ENCODE measurements around the gene TEX11.
A peak's percentile ranks its signal among the peaks of the same experiment; 100 is the strongest.

Gene TEX11

GRCh38 chrX:70774223-70774622 lies 134.3 kb downstream of the TEX11 start:
- H3K9ac ChIP-seq = no peak overlapping the region
- no peaks in the 10 kb centered on the region for H3K36me3 ChIP-seq (ENCODE audit: insufficient read depth)
- no peak overlapping the region for H3K27ac ChIP-seq
- no peaks in the 10 kb centered on the region for H3K4me1 ChIP-seq (ENCODE audit: low read depth, poor library complexity, severe bottlenecking)
- H2AFZ ChIP-seq (ENCODE audit: low read depth) = no peak overlapping the region
- H3K79me2 ChIP-seq (ENCODE audit: insufficient read depth, low read depth) = no peaks in the 10 kb centered on the region
- TF ChIP-seq CTCF (conservative IDR thresholded peaks at IDR 0.05; ENCODE audit: low read depth, low read length) = no peak
- H3K4me3 ChIP-seq (IDR thresholded peaks at IDR 0.05; ENCODE audit: insufficient read depth, low read depth, low read length) = no peak overlapping the region
- no peaks in the 10 kb centered on the region for H3K27me3 ChIP-seq (ENCODE audit: insufficient read depth, low read depth)
- no peaks in the 10 kb centered on the region for H4K20me1 ChIP-seq (ENCODE audit: insufficient read depth)
- H3K4me2 ChIP-seq = no peak overlapping the region

- Histone ChIP-seq H3K4me3 (IDR thresholded peaks at IDR 0.05; ENCODE audit: insufficient read depth, low read depth, low read length) (no peak overlapping the region), H4K20me1 (ENCODE audit: insufficient read depth) (no peaks in the 10 kb centered on the region), H3K9ac (no peak overlapping the region), H3K27ac (no peak overlapping the region), H3K27me3 (ENCODE audit: insufficient read depth, low read depth) (no peaks in the 10 kb centered on the region), H3K4me2 (no peak overlapping the region), H3K36me3 (ENCODE audit: insufficient read depth) (no peaks in the 10 kb centered on the region), H3K4me1 (ENCODE audit: low read depth, poor library complexity, severe bottlenecking) (no peaks in the 10 kb centered on the region), H2AFZ (ENCODE audit: low read depth) (no peak overlapping the region), H3K79me2 (ENCODE audit: insufficient read depth, low read depth) (no peaks in the 10 kb centered on the region)
- peak; percentile 69 for TF ChIP-seq CTCF (conservative IDR thresholded peaks at IDR 0.05; ENCODE audit: low read depth, low read length)
These were observed 138.8 kb downstream of the TEX11 start for GRCh38 chrX:70769659-70770227.

- no peak for TF ChIP-seq CTCF (conservative IDR thresholded peaks at IDR 0.05; ENCODE audit: low read depth, low read length)
- H3K9ac ChIP-seq = no peak overlapping the region
- H3K4me1 ChIP-seq (ENCODE audit: low read depth, poor library complexity, severe bottlenecking) = no peaks in the 10 kb centered on the region
- H3K27me3 ChIP-seq (ENCODE audit: insufficient read depth, low read depth) = no peaks in the 10 kb centered on the region
- no peak overlapping the region for H3K27ac ChIP-seq
- no peak overlapping the region for H3K4me2 ChIP-seq
- H2AFZ ChIP-seq (ENCODE audit: low read depth) = no peak overlapping the region
- H3K4me3 ChIP-seq (IDR thresholded peaks at IDR 0.05; ENCODE audit: insufficient read depth, low read depth, low read length) = no peak overlapping the region
- H3K79me2 ChIP-seq (ENCODE audit: insufficient read depth, low read depth) = no peaks in the 10 kb centered on the region
- H4K20me1 ChIP-seq (ENCODE audit: insufficient read depth) = no peaks in the 10 kb centered on the region
- H3K36me3 ChIP-seq (ENCODE audit: insufficient read depth) = no peaks in the 10 kb centered on the region
These were observed 146.2 kb downstream of the TEX11 start for GRCh38 chrX:70762285-70762684.

- Histone ChIP-seq H3K4me1 (ENCODE audit: low read depth, poor library complexity, severe bottlenecking) (no peaks in the 10 kb centered on the region), H4K20me1 (ENCODE audit: insufficient read depth) (no peaks in the 10 kb centered on the region), H2AFZ (ENCODE audit: low read depth) (no peak overlapping the region), H3K79me2 (ENCODE audit: insufficient read depth, low read depth) (no peaks in the 10 kb centered on the region), H3K27me3 (ENCODE audit: insufficient read depth, low read depth) (no peaks in the 10 kb centered on the region), H3K27ac (no peak overlapping the region), H3K4me2 (no peak overlapping the region), H3K9ac (no peak overlapping the region), H3K36me3 (ENCODE audit: insufficient read depth) (no peaks in the 10 kb centered on the region), H3K4me3 (IDR thresholded peaks at IDR 0.05; ENCODE audit: insufficient read depth, low read depth, low read length) (no peak overlapping the region)
- TF ChIP-seq CTCF (conservative IDR thresholded peaks at IDR 0.05; ENCODE audit: low read depth, low read length) = no peak
These were observed 152.7 kb downstream of the TEX11 start for GRCh38 chrX:70755850-70756249.

All from KMS-11 (cell line).